GM03348 (cell line): Measurements from ENCODE around the gene REXO1.
"Not testable (repeated sequence)": the region's sequence is repeated elsewhere in the genome, so short reads cannot be mapped to it uniquely, and the experiment has no call there.

Experiments used
- DNase-seq: peaks from one replicate; pipeline ENCODE4 v3.0.0; 2012; ENCODE audit warnings: low spot score

Gene REXO1

GRCh38 chr19:1875646-1876495, 27.6 kb upstream of the REXO1 start:
- peak; percentile 93 for DNase-seq

- DNase-seq, result not testable (repeated sequence)
Measured at GRCh38 chr19:1875265-1875645, 27.0 kb upstream of the REXO1 start.

GRCh38 chr19:1874554-1875185, 26.4 kb upstream of the REXO1 start:
- no peak for DNase-seq

- DNase-seq, result no peak
Measured at GRCh38 chr19:1873524-1874473, 25.5 kb upstream of the REXO1 start.

- no peak for DNase-seq
Measured at GRCh38 chr19:1872807-1873523, 24.7 kb upstream of the REXO1 start.

GRCh38 chr19:1871630-1872029, 23.3 kb upstream of the REXO1 start:
- no peak for DNase-seq

- no peak for DNase-seq
Measured at GRCh38 chr19:1871140-1871597, 22.9 kb upstream of the REXO1 start.

GRCh38 chr19:1868971-1869370, 20.7 kb upstream of the REXO1 start:
- DNase-seq, result no peak

- DNase-seq, result no peak
Measured at GRCh38 chr19:1867349-1867724, 19.1 kb upstream of the REXO1 start.

- DNase-seq, result no peak
Measured at GRCh38 chr19:1866693-1867348, 18.5 kb upstream of the REXO1 start.

- no peak for DNase-seq
Measured at GRCh38 chr19:1865172-1866010, 17.1 kb upstream of the REXO1 start.

GRCh38 chr19:1864480-1865171, 16.3 kb upstream of the REXO1 start:
- DNase-seq, result peak; percentile 87

GRCh38 chr19:1863638-1864479, 15.6 kb upstream of the REXO1 start:
- DNase-seq, result peak; percentile 98

GRCh38 chr19:1863328-1863637, 15.0 kb upstream of the REXO1 start, which contains the start of gene KLF16:
TSS of gene KLF16 (minus strand) at chr19:1863579. CDS start at chr19:1863497, 82 bp downstream.
- peak; percentile 24 for DNase-seq

GRCh38 chr19:1862424-1863327, 14.4 kb upstream of the REXO1 start:
- peak; percentile 86 for DNase-seq

GRCh38 chr19:1862068-1862423, 13.8 kb upstream of the REXO1 start:
- no peak for DNase-seq

- DNase-seq, result no peak
Measured at GRCh38 chr19:1861599-1862031, 13.3 kb upstream of the REXO1 start.
